Caco-2 (cell line): Measurements from ENCODE around the gene FNDC5. TPM values are rescaled to one million over a fixed set of nuclear protein-coding genes. Genes with fewer than 3 reads are reported as not detected.

ENCODE experiments used
- BruUV-seq: library from RNA; stranded (reverse); fragments of 400-500 nt; replicated peaks from 2 replicates; lab custom pipeline; 2021; lab: Mats Ljungman, UMichigan
- CTCF ChIA-PET: fragments of 300-600 bp; sonication (Branson Sonifier 250); formaldehyde crosslinking; loops from one replicate; lab custom pipeline; 2022; ENCODE audit warnings: antibody characterized with exemption; lab: Charles Lee
- POLR2A ChIA-PET: fragments of 300-600 bp; sonication (Branson Sonifier 250); formaldehyde crosslinking; loops from one replicate; lab custom pipeline; 2022; ENCODE audit warnings: antibody characterized with exemption; lab: Charles Lee
- DNase-seq, 2 experiments: peaks; one replicate each; pipeline versions ENCODE4 v3.0.0 to v3.0.0-alpha.2; 2020 to 2022
- H3K27me3 ChIP-seq: replicated peaks from 2 replicates; pipeline ENCODE4 v1.6.0; 2011; ENCODE audit warnings: low read length; ENCODE audit not compliant: control insufficient read depth, insufficient read depth
- H3K36me3 ChIP-seq: 2 replicates; pipeline ENCODE4 v1.5.1; 2011; ENCODE audit warnings: low read length; ENCODE audit not compliant: control insufficient read depth, insufficient read depth
- H3K4me1 ChIP-seq: fragments of 250-450 bp; sonication (Bioruptor Pico); 2 replicates; pipeline ENCODE4 v1.5.1; 2020; ENCODE audit warnings: mild to moderate bottlenecking
- H3K4me3 ChIP-seq: 2 replicates; pipeline ENCODE4 v1.5.1; 2011; ENCODE audit warnings: low read depth, mild to moderate bottlenecking, control low read depth, low read length
- H3K9me3 ChIP-seq: fragments of 250-450 bp; sonication (Bioruptor Pico); 2 replicates; pipeline ENCODE4 v1.5.1; 2020; ENCODE audit warnings: mild to moderate bottlenecking, moderate library complexity
- H3K27ac Mint-ChIP-seq: one replicate; pipeline ENCODE4 v1.8.0; 2022; ENCODE audit warnings: mixed read lengths; ENCODE audit not compliant: unreplicated experiment
- H3K27me3 Mint-ChIP-seq: one replicate; pipeline ENCODE4 v1.8.0; 2022; ENCODE audit warnings: mixed read lengths; ENCODE audit not compliant: insufficient read depth, unreplicated experiment
- H3K36me3 Mint-ChIP-seq: one replicate; pipeline ENCODE4 v1.8.0; 2022; ENCODE audit warnings: mild to moderate bottlenecking, mixed read lengths; ENCODE audit not compliant: insufficient read depth, unreplicated experiment
- H3K4me1 Mint-ChIP-seq: one replicate; pipeline ENCODE4 v1.8.0; 2022; ENCODE audit warnings: low read depth, mixed read lengths; ENCODE audit not compliant: unreplicated experiment
- H3K4me3 Mint-ChIP-seq: one replicate; pipeline ENCODE4 v1.8.0; 2022; ENCODE audit warnings: mild to moderate bottlenecking, moderate library complexity, mixed read lengths; ENCODE audit not compliant: unreplicated experiment
- H3K9me3 Mint-ChIP-seq: one replicate; pipeline ENCODE4 v1.8.0; 2022; ENCODE audit warnings: mixed read lengths; ENCODE audit not compliant: unreplicated experiment
- intact Hi-C: fragments of 100-400 bp; cut with micrococcal nuclease; formaldehyde crosslinking; loops from one replicate; pipeline ENCODE4 v1.10.0; 2022; ENCODE audit not compliant: unreplicated experiment
- total RNA-seq: library from RNA; stranded (reverse); gene quantifications from 2 replicates; pipeline ENCODE4 v1.2.3, GENCODE V29; 2022
- TF ChIP-seq, protein P1 (sequence below), 2 experiments: fragments of 200-600 bp in 1 of 2; IDR thresholded peaks; 1 replicate in 1 of 2; 2 replicates in 1 of 2; pipeline versions ENCODE4 v1.5.1 to v1.8.0; 2011 to 2022; ENCODE audit warnings: antibody characterized with exemption in 1 of 2, control low read depth in 1 of 2, inconsistent platforms in 1 of 2, low read depth in 1 of 2, low read length in 1 of 2, mild to moderate bottlenecking in 1 of 2, moderate library complexity in 1 of 2; ENCODE audit not compliant: insufficient read depth in 1 of 2, severe bottlenecking in 1 of 2, unreplicated experiment in 1 of 2

The FNDC5 gene
- total RNA-seq, 1 experiment from 2014 or later, result 1.1 TPM

- H3K27me3 Mint-ChIP-seq, result no peaks in the 10 kb centered on the region
- Histone ChIP-seq H3K4me3 (no peak overlapping the region), H3K4me1 (no peaks in the 10 kb centered on the region), H3K9me3 (no peaks in the 10 kb centered on the region), H3K27me3 (no peaks in the 10 kb centered on the region; the same call in 1 of the 2 replicates), H3K36me3 (no peaks in the 10 kb centered on the region)
- no peak overlapping the region for H3K4me3 Mint-ChIP-seq
- no peak overlapping the region for H3K27ac Mint-ChIP-seq
- H3K9me3 Mint-ChIP-seq, result no peaks in the 10 kb centered on the region
- intact Hi-C loops, result no loop called here
- H3K4me1 Mint-ChIP-seq, result peaks cover 10% of the 10 kb centered on the region
- ChIA-PET POLR2A (no interaction called here), CTCF (no interaction called here)
- no TSS peak for BruUV-seq
- TF ChIP-seq, protein P1, sequence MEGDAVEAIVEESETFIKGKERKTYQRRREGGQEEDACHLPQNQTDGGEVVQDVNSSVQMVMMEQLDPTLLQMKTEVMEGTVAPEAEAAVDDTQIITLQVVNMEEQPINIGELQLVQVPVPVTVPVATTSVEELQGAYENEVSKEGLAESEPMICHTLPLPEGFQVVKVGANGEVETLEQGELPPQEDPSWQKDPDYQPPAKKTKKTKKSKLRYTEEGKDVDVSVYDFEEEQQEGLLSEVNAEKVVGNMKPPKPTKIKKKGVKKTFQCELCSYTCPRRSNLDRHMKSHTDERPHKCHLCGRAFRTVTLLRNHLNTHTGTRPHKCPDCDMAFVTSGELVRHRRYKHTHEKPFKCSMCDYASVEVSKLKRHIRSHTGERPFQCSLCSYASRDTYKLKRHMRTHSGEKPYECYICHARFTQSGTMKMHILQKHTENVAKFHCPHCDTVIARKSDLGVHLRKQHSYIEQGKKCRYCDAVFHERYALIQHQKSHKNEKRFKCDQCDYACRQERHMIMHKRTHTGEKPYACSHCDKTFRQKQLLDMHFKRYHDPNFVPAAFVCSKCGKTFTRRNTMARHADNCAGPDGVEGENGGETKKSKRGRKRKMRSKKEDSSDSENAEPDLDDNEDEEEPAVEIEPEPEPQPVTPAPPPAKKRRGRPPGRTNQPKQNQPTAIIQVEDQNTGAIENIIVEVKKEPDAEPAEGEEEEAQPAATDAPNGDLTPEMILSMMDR (IDR thresholded peaks at IDR 0.05; ENCODE audit: insufficient read depth in 1 of 2, low read depth in 1 of 2, low read length in 1 of 2, severe bottlenecking in 1 of 2, unreplicated experiment in 1 of 2), result no peak
- DNase-seq, result no peak
- peaks cover 11% of the 10 kb centered on the region for H3K36me3 Mint-ChIP-seq
Measured at GRCh38 chr1:32868085-32868484, 2.6 kb downstream of the FNDC5 start.

DNA sequence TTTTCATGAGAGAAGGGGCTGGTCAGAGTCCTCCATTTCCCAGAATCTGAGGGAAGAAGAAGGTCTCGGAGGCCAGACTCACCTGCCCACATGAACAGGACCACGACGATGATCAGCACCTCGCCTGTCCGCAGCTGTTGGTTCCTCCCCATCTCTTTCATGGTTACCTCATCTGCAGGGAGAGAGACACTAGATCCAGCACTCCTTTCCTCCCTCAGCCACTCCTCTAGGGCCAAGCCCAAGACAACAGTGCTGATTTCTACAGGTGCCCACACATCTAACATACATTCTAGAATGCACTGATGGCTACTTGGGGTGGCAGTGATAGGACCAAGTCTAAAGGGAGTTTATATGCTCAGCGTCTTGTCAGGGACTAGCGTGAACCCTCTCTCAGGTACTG lies 3.0 kb downstream of the FNDC5 start:
- DNase-seq, result no peak
- Histone ChIP-seq H3K36me3 (no peaks in the 10 kb centered on the region), H3K27me3 (no peaks in the 10 kb centered on the region; the same call in 1 of the 2 replicates), H3K4me3 (no peak overlapping the region), H3K9me3 (no peaks in the 10 kb centered on the region), H3K4me1 (no peaks in the 10 kb centered on the region)
- Mint-ChIP-seq H3K4me3 (no peak overlapping the region), H3K27me3 (no peaks in the 10 kb centered on the region), H3K36me3 (peaks cover 11% of the 10 kb centered on the region), H3K27ac (no peak overlapping the region), H3K4me1 (peaks cover 10% of the 10 kb centered on the region), H3K9me3 (no peaks in the 10 kb centered on the region)
- BruUV-seq, result no TSS peak
- POLR2A ChIA-PET, result no interaction called here
- intact Hi-C loops, result no loop called here
- CTCF ChIA-PET, result no interaction called here
- TF ChIP-seq, protein P1 (IDR thresholded peaks at IDR 0.05; ENCODE audit: insufficient read depth in 1 of 2, low read depth in 1 of 2, low read length in 1 of 2, severe bottlenecking in 1 of 2, unreplicated experiment in 1 of 2), result no peak

- Mint-ChIP-seq H3K36me3 (peaks cover 11% of the 10 kb centered on the region), H3K27me3 (no peaks in the 10 kb centered on the region), H3K27ac (no peak overlapping the region), H3K4me3 (no peak overlapping the region), H3K4me1 (peaks cover 10% of the 10 kb centered on the region), H3K9me3 (no peaks in the 10 kb centered on the region)
- Histone ChIP-seq H3K4me3 (no peak overlapping the region), H3K4me1 (no peaks in the 10 kb centered on the region), H3K27me3 (no peaks in the 10 kb centered on the region; the same call in 1 of the 2 replicates), H3K36me3 (no peaks in the 10 kb centered on the region), H3K9me3 (no peaks in the 10 kb centered on the region)
- TF ChIP-seq, protein P1 (IDR thresholded peaks at IDR 0.05; ENCODE audit: insufficient read depth in 1 of 2, low read depth in 1 of 2, low read length in 1 of 2, severe bottlenecking in 1 of 2, unreplicated experiment in 1 of 2), result no peak
- intact Hi-C loops, result no loop called here
- no TSS peak for BruUV-seq
- DNase-seq, result no peak
- CTCF ChIA-PET, result no interaction called here
- POLR2A ChIA-PET, result no interaction called here
Measured at GRCh38 chr1:32867151-32867550, 3.6 kb downstream of the FNDC5 start.
